RPMI8226 (cell line): Measurements from ENCODE around the gene FAM72B.
"Not testable (repeated sequence)": the region's sequence is repeated elsewhere in the genome, so short reads cannot be mapped to it uniquely, and the experiment has no call there.

Experiments
- DNase-seq: peaks from one replicate; pipeline ENCODE4 v3.0.0-alpha.2; 2015

The FAM72B gene

DNA sequence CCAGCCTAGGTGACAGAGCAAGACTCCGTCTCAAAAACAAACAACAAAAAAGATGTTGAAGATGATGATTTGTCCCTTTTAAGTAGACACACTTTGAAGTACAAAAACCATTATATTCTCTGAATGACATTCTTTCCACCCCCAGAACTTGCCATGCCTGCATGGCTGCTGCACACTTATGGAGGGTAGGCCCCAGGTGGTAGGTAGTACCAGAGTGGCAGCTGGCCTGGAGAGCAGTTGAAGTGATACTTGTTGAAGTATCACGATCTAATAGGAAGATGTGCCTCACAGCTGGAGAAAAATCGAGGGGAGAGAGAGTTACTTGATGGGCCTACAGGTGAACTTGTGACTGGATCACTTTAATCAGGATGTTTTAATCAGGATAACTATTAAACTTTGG is 15.6 kb upstream of the FAM72B start:
- not testable (repeated sequence) for DNase-seq

- DNase-seq = not testable (repeated sequence)
Observed at GRCh38 chr1:121197095-121197882, 13.1 kb upstream of the FAM72B start.

DNA sequence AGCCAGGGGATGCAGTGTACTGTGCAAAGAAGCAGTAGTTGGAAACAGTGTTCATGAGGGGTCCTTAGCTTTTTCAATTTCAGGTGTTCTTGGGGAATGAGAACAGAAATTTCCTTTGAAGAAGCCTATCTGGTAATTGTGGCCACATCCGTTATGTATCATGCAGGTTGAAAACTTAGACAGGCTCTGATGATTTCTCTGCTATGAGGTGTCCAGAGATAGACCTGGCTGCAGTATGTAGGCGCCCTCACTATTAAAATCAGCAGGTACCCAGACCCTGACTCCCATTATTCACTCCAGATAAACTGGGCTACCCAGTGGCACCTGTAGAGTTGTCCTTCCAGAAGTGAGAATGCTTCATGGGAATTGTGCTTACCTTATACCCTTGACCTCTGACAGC is 8.4 kb upstream of the FAM72B start:
- DNase-seq = not testable (repeated sequence)

DNA sequence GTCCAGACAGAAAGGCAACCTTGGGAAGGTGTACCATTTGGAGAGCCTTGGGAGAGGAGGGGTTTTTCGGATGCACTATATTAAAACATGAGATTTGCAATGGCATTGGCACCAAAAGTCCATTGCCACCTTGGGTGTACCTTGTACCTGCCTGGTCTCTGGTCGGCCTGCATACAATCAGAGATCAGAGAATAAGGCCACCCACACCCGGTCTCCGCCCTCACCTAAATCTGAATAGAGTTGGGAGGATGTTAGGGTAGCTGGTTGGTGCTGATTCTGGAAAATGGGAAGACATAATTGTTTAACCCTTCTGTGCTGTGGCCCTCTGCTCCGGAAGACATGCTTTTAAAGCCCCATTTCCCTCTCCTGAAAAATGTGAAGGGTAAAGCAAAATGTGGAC is 3.8 kb upstream of the FAM72B start:
- DNase-seq = not testable (repeated sequence)

GRCh38 chr1:121186191-121186590 is 2.1 kb upstream of the FAM72B start:
- not testable (repeated sequence) for DNase-seq

- not testable (repeated sequence) for DNase-seq
Observed at GRCh38 chr1:121185140-121185708, 1.1 kb upstream of the FAM72B start.

- not testable (repeated sequence) for DNase-seq
Observed at GRCh38 chr1:121183867-121184266, 273 bp downstream of the FAM72B start.

DNA sequence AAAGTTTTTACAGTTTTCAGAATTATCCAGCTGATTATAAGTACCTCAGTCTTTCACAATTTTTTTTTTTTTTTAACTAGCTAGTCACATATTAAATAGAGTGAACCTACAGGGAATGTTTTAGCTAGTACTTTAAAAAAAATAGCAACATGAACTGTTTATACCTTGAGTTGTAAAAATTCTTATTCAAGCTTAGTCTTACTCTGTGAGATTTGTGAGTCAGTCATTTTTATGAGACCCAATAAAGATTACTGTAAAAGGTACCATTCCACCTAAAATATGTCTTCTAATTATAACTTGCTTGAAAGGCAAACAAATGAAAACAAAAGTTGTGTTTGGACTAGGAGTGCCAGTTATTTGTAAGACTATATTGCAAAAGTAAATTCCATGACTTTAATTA is 5.9 kb downstream of the FAM72B start:
- not testable (repeated sequence) for DNase-seq

- DNase-seq = not testable (repeated sequence)
Observed at GRCh38 chr1:121176649-121177048, 7.5 kb downstream of the FAM72B start.

DNA sequence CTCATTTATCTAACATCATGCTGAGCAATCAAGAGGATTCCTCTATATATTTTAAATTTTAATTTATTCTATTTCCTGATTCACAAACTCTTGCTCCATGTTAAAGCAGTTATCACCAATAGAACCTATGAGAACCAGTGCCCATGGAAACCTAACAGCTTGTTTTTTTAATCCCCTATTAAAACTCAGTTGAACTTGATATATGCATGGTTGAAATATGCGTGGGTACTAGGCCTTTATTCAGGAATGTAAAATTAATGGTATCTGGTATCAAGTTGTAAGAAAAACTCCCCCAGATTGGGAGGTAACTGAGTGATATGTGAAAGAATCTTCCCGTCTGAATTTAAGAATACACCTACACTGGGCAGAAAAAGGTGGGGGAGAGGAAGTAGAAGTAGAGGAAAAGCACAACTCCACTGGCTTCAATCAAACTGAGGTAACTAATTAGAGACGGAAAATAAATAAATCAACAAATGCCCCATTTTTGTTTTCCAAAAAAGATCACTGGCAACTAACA is 15.9 kb downstream of the FAM72B start:
- DNase-seq = not testable (repeated sequence)

GRCh38 chr1:121167225-121167738 is 16.9 kb downstream of the FAM72B start:
- DNase-seq = not testable (repeated sequence)

- DNase-seq = not testable (repeated sequence)
Observed at GRCh38 chr1:121165296-121165695, 18.8 kb downstream of the FAM72B start.

DNA sequence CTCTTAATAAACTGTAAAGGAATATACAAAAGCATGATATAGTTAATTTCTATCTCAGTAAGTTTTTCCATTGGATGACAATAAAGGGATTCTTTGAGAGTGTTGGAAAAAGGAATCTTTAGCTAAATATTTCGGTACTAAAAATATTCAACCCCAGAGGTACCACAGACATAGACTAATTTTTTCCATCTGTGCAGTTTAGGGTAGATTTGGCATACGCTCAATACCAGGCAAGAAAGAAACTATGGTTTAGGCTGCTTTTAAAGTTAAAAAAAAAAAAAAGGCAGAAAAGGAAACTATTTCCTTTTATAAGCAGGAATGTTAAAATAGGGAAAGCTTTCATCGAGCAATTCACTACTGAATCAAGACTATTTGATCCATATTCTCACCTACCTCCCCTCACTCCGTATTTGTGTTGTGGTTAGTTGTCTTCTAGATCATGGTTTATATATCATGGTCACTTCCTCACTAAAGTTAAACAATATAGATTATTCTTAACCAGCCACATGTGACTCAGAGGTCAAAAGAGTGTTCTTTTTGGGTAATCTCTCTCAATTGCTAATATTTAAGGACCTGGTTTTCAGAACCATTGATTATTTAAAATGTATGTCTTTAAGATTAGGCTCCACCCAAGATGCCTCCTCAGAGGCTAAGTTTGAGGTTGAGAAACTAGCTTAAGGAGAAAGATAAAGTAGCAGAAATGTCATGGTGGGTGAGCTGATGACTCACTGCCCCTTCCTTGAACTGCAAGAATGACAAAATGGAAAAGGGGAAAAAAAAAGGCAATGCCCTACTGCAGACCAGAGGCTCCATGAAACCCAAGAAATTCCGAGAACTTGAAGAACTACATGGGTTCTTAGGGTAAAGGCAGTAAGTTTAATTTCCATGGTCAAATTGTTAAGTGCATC is 20.0 kb downstream of the FAM72B start:
- DNase-seq = not testable (repeated sequence)

- DNase-seq = not testable (repeated sequence)
Observed at GRCh38 chr1:121161199-121161901, 22.8 kb downstream of the FAM72B start.

GRCh38 chr1:121160118-121160517 is 24.0 kb downstream of the FAM72B start:
- DNase-seq = not testable (repeated sequence)

GRCh38 chr1:121157609-121158008 is 26.5 kb downstream of the FAM72B start:
- DNase-seq = not testable (repeated sequence)

DNA sequence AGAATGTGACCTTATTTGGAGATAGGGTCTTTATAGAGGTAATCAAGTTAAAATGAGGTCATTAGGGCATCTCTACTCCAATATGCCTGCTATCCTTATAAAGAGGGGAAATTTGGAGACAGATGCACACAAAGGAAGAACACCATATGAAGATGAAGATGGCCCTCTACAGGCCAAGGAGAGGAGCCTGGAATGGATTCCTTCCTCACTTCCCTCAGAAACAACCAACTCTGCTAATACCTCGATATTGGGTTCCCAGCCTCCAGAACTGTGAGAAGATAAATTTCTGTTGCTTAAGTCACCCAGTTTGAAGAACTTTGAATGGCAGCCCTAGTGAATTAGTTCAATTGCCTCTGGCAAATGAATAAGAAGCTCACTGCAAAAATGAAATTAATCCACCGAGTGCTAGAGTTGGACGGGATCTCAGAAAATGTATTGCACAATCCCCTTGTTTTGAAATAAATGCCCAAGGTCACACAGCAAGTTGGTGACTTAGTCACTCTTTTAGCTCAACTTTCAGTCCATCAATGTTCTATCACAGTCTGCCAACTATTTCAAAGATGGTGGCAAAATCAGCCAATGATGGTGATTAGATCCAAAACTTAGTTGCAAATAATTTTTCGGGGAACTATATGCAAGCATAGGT is 27.1 kb downstream of the FAM72B start:
- not testable (repeated sequence) for DNase-seq

GRCh38 chr1:121155671-121156358 is 28.3 kb downstream of the FAM72B start:
- DNase-seq = peak; percentile 2

DNA sequence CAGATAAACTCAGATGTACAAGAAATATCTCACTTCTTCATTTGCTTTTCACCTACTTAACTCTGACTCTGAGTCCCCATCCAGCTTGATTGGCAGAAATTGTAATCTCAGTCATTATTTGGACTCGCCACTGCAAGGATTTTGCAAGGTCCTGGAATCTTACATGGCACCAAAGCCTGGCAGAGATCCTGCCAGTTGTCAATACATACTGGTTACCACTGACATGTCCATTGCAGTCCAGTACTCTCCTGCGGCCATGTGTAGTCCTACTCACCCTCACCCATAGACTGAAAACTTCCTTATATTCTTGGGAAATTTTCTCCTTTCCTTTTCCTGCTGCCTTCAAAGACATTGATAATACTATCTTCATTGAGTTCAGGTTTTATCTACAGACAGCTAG is 29.3 kb downstream of the FAM72B start:
- not testable (repeated sequence) for DNase-seq

DNA sequence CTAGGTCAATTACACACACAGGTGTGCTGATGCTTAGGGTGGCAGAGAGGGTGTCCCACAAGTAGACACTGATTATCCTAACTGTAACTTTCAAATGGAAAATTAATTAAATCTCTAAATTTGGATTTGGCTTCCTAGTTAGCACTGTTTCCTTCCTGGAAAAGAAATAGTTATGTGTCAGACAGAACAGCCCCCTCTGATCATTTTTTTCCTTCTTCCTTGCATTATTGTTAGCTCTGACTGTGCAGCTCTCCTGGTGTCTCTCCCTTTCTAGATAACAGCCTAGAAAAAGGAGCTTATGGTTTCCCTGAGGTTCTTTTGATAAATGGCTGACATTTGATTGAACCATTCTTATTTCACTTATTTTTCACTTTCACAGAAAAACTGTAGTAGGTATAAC is 31.4 kb downstream of the FAM72B start:
- not testable (repeated sequence) for DNase-seq

GRCh38 chr1:121151294-121151693 is 32.8 kb downstream of the FAM72B start:
- DNase-seq = not testable (repeated sequence)
